Astrocyte (in vitro differentiated cells and primary cell): Measurements from ENCODE around the gene DOLPP1.

ENCODE experiments used
- CTCF ChIP-seq: IDR thresholded peaks from 2 replicates; pipeline ENCODE4 v1.5.1; 2011; ENCODE audit warnings: low read depth, mild to moderate bottlenecking, inconsistent platforms, low read length, moderate library complexity; ENCODE audit not compliant: insufficient read depth
- EZH2 ChIP-seq: IDR thresholded peaks from 2 replicates; pipeline ENCODE4 v1.6.1; 2012; ENCODE audit warnings: mild to moderate bottlenecking, low read length, inconsistent platforms; ENCODE audit not compliant: insufficient read depth

GRCh38 chr9:129126749-129127618 lies 46.1 kb downstream of the DOLPP1 start:
- TF ChIP-seq EZH2 (no peak), CTCF (no peak)
